ENCODE results near the gene EEIG2.
"Not testable (repeated sequence)": the region's sequence is repeated elsewhere in the genome, so short reads cannot be mapped to it uniquely, and the experiment has no call there.

EEIG2 gene

GRCh38 chr1:108534759-108535158 is 25.1 kb upstream of the EEIG2 start:
- TF ChIP-seq CTCF (IDR thresholded peaks at IDR 0.05; ENCODE audit: insufficient read depth, low read depth, low read length, missing control alignments) = no peak
- DNase-seq (ENCODE audit: low read depth) = no peak
- H3K4me3 ChIP-seq (ENCODE audit: low read depth, low read length) = no peak overlapping the region

- not testable (repeated sequence) for DNase-seq (ENCODE audit: low read depth); H3K4me3 ChIP-seq (ENCODE audit: low read depth, low read length)
Measured at GRCh38 chr1:108535315-108535897, 24.5 kb upstream of the EEIG2 start.

- H3K4me3 ChIP-seq (ENCODE audit: low read depth, low read length); DNase-seq (ENCODE audit: low read depth): not testable (repeated sequence)
Measured at GRCh38 chr1:108536021-108536420, 23.9 kb upstream of the EEIG2 start.

GRCh38 chr1:108536791-108537190 is 23.1 kb upstream of the EEIG2 start:
- not testable (repeated sequence) for DNase-seq (ENCODE audit: low read depth); H3K4me3 ChIP-seq (ENCODE audit: low read depth, low read length)

GRCh38 chr1:108537976-108538375 is 21.9 kb upstream of the EEIG2 start:
- H3K4me3 ChIP-seq (ENCODE audit: low read depth, low read length) = no peak overlapping the region
- no peak for DNase-seq (ENCODE audit: low read depth)
- no peak for TF ChIP-seq CTCF (IDR thresholded peaks at IDR 0.05; ENCODE audit: insufficient read depth, low read depth, low read length, missing control alignments)

- TF ChIP-seq CTCF (IDR thresholded peaks at IDR 0.05; ENCODE audit: insufficient read depth, low read depth, low read length, missing control alignments) = no peak
- DNase-seq (ENCODE audit: low read depth) = no peak
- H3K4me3 ChIP-seq (ENCODE audit: low read depth, low read length) = no peak overlapping the region
Measured at GRCh38 chr1:108540977-108541376, 18.9 kb upstream of the EEIG2 start.

GRCh38 chr1:108541861-108542260 is 18.0 kb upstream of the EEIG2 start:
- no peak overlapping the region for H3K4me3 ChIP-seq (ENCODE audit: low read depth, low read length)
- DNase-seq (ENCODE audit: low read depth) = no peak
- no peak for TF ChIP-seq CTCF (IDR thresholded peaks at IDR 0.05; ENCODE audit: insufficient read depth, low read depth, low read length, missing control alignments)

GRCh38 chr1:108547493-108547892 is 12.4 kb upstream of the EEIG2 start:
- not testable (repeated sequence) for DNase-seq (ENCODE audit: low read depth); H3K4me3 ChIP-seq (ENCODE audit: low read depth, low read length)

- H3K4me3 ChIP-seq (ENCODE audit: low read depth, low read length) = no peak overlapping the region
- peak; percentile 60 for DNase-seq (ENCODE audit: low read depth)
Measured at GRCh38 chr1:108551137-108551862, 8.6 kb upstream of the EEIG2 start.

More at GRCh38 chr1:108551137-108551862, 8.6 kb upstream of the EEIG2 start:
- TF ChIP-seq CTCF (IDR thresholded peaks at IDR 0.05; ENCODE audit: insufficient read depth, low read depth, low read length, missing control alignments) = no peak

Data from GM12865 (cell line).